CD4-positive, alpha-beta T cell (primary cell): ENCODE measurements around the gene GINS1. TPM values are rescaled to one million over a fixed set of nuclear protein-coding genes. Genes with fewer than 3 reads are reported as not detected.

Experiments used
- ATAC-seq: fragments of 200-7000 bp; cut with Tn5 transposase; one replicate; pipeline ENCODE4 v1.10.0; 2022; ENCODE audit warnings: mild to moderate bottlenecking; ENCODE audit not compliant: poor library complexity
- CTCF ChIA-PET: fragments of 350-600 bp; sonication (Branson Sonifier 250); formaldehyde crosslinking; loops from one replicate; lab custom pipeline; 2021; ENCODE audit warnings: antibody characterized with exemption, inconsistent platforms; lab: Charles Lee
- POLR2A ChIA-PET: fragments of 350-600 bp; sonication (Branson Sonifier 250); formaldehyde crosslinking; loops from one replicate; lab custom pipeline; 2021; ENCODE audit warnings: antibody characterized with exemption, inconsistent platforms; lab: Charles Lee
- DNase-seq, 14 experiments: peaks; one replicate each; pipeline ENCODE4 v3.0.0-alpha.2; 2013 to 2020; ENCODE audit warnings: mixed read lengths in 2 of 14
- H3K27ac ChIP-seq, 2 donors: one replicate each; pipeline versions ENCODE4 v1.5.1 to v1.7.0; 2013; ENCODE audit warnings: low read length in 2 of 2, low read depth in 1 of 2, mild to moderate bottlenecking in 1 of 2
- H3K27me3 ChIP-seq, 2 experiments: 1 replicate in 1 of 2; 2 replicates in 1 of 2; pipeline versions ENCODE4 v1.6.1 to v1.7.0; 2013; ENCODE audit warnings: low read length in 2 of 2, control low read depth in 1 of 2, mild to moderate bottlenecking in 1 of 2, moderate library complexity in 1 of 2; ENCODE audit not compliant: insufficient read depth in 2 of 2, control insufficient read depth in 1 of 2
- H3K36me3 ChIP-seq: one replicate; pipeline ENCODE4 v1.6.1; 2013; ENCODE audit warnings: low read length, control low read depth; ENCODE audit not compliant: insufficient read depth
- H3K4me1 ChIP-seq: one replicate; pipeline ENCODE4 v1.6.1; 2013; ENCODE audit warnings: low read length, control low read depth; ENCODE audit not compliant: insufficient read depth
- H3K4me3 ChIP-seq: one replicate; pipeline ENCODE4 v1.5.1; 2013; ENCODE audit warnings: mild to moderate bottlenecking, low read length, moderate library complexity
- H3K9me3 ChIP-seq, 2 experiments: 1 replicate in 1 of 2; 2 replicates in 1 of 2; pipeline versions ENCODE4 v1.6.1 to v1.7.0; 2013; ENCODE audit warnings: low read length in 2 of 2, mild to moderate bottlenecking in 2 of 2, control low read depth in 1 of 2, moderate library complexity in 1 of 2; ENCODE audit not compliant: control insufficient read depth in 1 of 2, insufficient read depth in 1 of 2
- H3K27ac Mint-ChIP-seq: one replicate; pipeline ENCODE4 v1.8.0; 2020; ENCODE audit warnings: mixed read lengths
- H3K27me3 Mint-ChIP-seq: one replicate; pipeline ENCODE4 v1.8.0; 2021; ENCODE audit warnings: mixed read lengths
- H3K36me3 Mint-ChIP-seq: one replicate; pipeline ENCODE4 v1.8.0; 2021; ENCODE audit warnings: low read depth, mixed read lengths
- H3K4me1 Mint-ChIP-seq: one replicate; pipeline ENCODE4 v1.8.0; 2021; ENCODE audit warnings: low read depth, mixed read lengths
- H3K4me3 Mint-ChIP-seq: one replicate; pipeline ENCODE4 v1.8.0; 2020; ENCODE audit warnings: mild to moderate bottlenecking, mixed read lengths
- H3K9me3 Mint-ChIP-seq: one replicate; pipeline ENCODE4 v1.8.0; 2020; ENCODE audit warnings: mixed read lengths
- CTCF ChIP-seq: fragments of 200-600 bp; IDR thresholded peaks from one replicate; pipeline ENCODE4 v1.8.0; 2022; ENCODE audit warnings: antibody characterized with exemption, mild to moderate bottlenecking
- intact Hi-C, 2 experiments: fragments of 100-400 bp; cut with DNase I in 1 of 2; cut with micrococcal nuclease in 1 of 2; formaldehyde crosslinking; loops; one replicate each; pipeline versions ENCODE4 v1.15.1 to v1.9.0; 2023 to 2025; cut with DNase I, micrococcal nuclease
- total RNA-seq, 174 experiments: library from RNA in 2 of 174; stranded (reverse) in 2 of 174; gene quantifications; one replicate each; pipeline ENCODE4 v1.2.3 and lab custom pipeline; 2021 to 2026

GINS1 gene
- total RNA-seq, 2 experiments from 2014 or later: 0.08 to 0.17 TPM

GRCh38 chr20:25477014-25477882, 69.8 kb downstream of the GINS1 start:
- TF ChIP-seq CTCF: no peak
- Mint-ChIP-seq H3K4me1 (no peaks in the 10 kb centered on the region), H3K27me3 (no peaks in the 10 kb centered on the region), H3K9me3 (no peaks in the 10 kb centered on the region), H3K36me3 (no peaks in the 10 kb centered on the region), H3K27ac (no peak overlapping the region), H3K4me3 (no peak overlapping the region)
- H3K27ac ChIP-seq: no peak overlapping the region
- no peaks in the 10 kb centered on the region for H3K36me3 ChIP-seq
- ChIA-PET CTCF (no interaction called here), POLR2A (no interaction called here)
- no peaks in the 10 kb centered on the region for H3K9me3 ChIP-seq
- no peak overlapping the region for H3K4me3 ChIP-seq
- no peaks in the 10 kb centered on the region for H3K27me3 ChIP-seq
- ATAC-seq (no peak), DNase-seq (no peak)
- H3K4me1 ChIP-seq: no peaks in the 10 kb centered on the region
- intact Hi-C loops: no loop called here

- POLR2A ChIA-PET: no interaction called here
- peaks cover 9% of the 10 kb centered on the region for H3K4me1 Mint-ChIP-seq
Observed at GRCh38 chr20:25478889-25479568, 71.6 kb downstream of the GINS1 start.

DNA sequence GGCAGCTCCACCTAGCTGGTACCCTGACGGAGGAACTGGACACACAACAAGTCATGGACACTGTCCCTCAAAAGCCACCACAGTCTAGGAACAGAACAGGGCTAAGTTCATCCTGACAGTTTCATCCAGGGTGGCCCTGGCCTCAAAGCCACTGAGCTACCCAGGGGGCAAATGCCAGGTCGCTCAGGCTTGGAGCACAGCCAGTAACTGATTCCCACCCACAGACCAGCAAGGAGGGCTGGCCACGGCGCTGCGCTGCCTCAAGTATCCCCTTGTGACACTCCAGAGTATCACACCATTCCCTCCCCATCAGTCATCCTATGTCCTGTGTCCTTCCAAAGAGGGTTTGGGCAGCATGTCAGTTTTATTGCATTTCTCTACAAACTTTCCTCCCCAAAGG, 72.2 kb downstream of the GINS1 start:
- DNase-seq (no peak), ATAC-seq (no peak)
- ChIA-PET POLR2A (no interaction called here), CTCF (no interaction called here)
- H3K4me1 Mint-ChIP-seq: peaks cover 15% of the 10 kb centered on the region
- peaks cover 11% of the 10 kb centered on the region for H3K4me1 ChIP-seq
- H3K4me3 ChIP-seq: no peak overlapping the region
- no peaks in the 10 kb centered on the region for H3K27me3 ChIP-seq
- H3K27ac Mint-ChIP-seq: no peak overlapping the region
- TF ChIP-seq CTCF: no peak
- no peaks in the 10 kb centered on the region for H3K36me3 Mint-ChIP-seq
- no peaks in the 10 kb centered on the region for H3K9me3 ChIP-seq
- H3K9me3 Mint-ChIP-seq: no peaks in the 10 kb centered on the region
- H3K27me3 Mint-ChIP-seq: no peaks in the 10 kb centered on the region
- intact Hi-C loops: no loop called here
- no peaks in the 10 kb centered on the region for H3K36me3 ChIP-seq
- H3K4me3 Mint-ChIP-seq: no peak overlapping the region
- H3K27ac ChIP-seq: no peak overlapping the region

More at GRCh38 chr20:25478889-25479568, 71.6 kb downstream of the GINS1 start:
- no peaks in the 10 kb centered on the region for H3K9me3 ChIP-seq
- H3K4me3 ChIP-seq: no peak overlapping the region
- no peaks in the 10 kb centered on the region for H3K36me3 Mint-ChIP-seq
- intact Hi-C loops: no loop called here
- H3K27ac Mint-ChIP-seq: no peak overlapping the region
- no peaks in the 10 kb centered on the region for H3K27me3 ChIP-seq
- no peak for ATAC-seq
- H3K4me1 ChIP-seq: peaks cover 6% of the 10 kb centered on the region
- no peak for TF ChIP-seq CTCF
- H3K36me3 ChIP-seq: no peaks in the 10 kb centered on the region
- H3K9me3 Mint-ChIP-seq: no peaks in the 10 kb centered on the region
- CTCF ChIA-PET: no interaction called here
- H3K4me3 Mint-ChIP-seq: no peak overlapping the region
- no peak overlapping the region for H3K27ac ChIP-seq
- DNase-seq: no peak
- H3K27me3 Mint-ChIP-seq: no peaks in the 10 kb centered on the region
